WTC11 (cell line): ENCODE measurements around the gene GGNBP2.

Source experiments
- ATF3 ChIP-seq: sonication (generic); formaldehyde crosslinking; conservative IDR thresholded peaks from 2 replicates; pipeline ENCODE4 v1.8.1; 2022; ENCODE audit warnings: mild to moderate bottlenecking, missing genetic modification reagents
- CTCF ChIP-seq: fragments of 200-600 bp; IDR thresholded peaks from 2 replicates; pipeline ENCODE4 v1.8.0; 2022; ENCODE audit warnings: antibody characterized with exemption
- GABPB1 ChIP-seq: sonication (generic); formaldehyde crosslinking; IDR thresholded peaks from 2 replicates; pipeline ENCODE4 v1.8.1; 2023; ENCODE audit warnings: mild to moderate bottlenecking, missing genetic modification reagents
- MYBL2 ChIP-seq: sonication (generic); formaldehyde crosslinking; IDR thresholded peaks from 2 replicates; pipeline ENCODE4 v1.8.1; 2023; ENCODE audit warnings: mild to moderate bottlenecking, moderate library complexity, missing genetic modification reagents
- NFATC4 ChIP-seq: fragments of 250-450 bp; sonication (Bioruptor Pico); IDR thresholded peaks from 2 replicates; pipeline ENCODE4 v1.9.0; 2021; ENCODE audit warnings: mild to moderate bottlenecking
- NFE2L1 ChIP-seq: sonication (generic); formaldehyde crosslinking; IDR thresholded peaks from 2 replicates; pipeline ENCODE4 v1.8.1; 2023; ENCODE audit warnings: missing genetic modification reagents
- NR1H2 ChIP-seq: sonication (generic); formaldehyde crosslinking; IDR thresholded peaks from 2 replicates; pipeline ENCODE4 v1.9.0; 2021; ENCODE audit warnings: mild to moderate bottlenecking, moderate library complexity, missing genetic modification reagents
- TEAD4 ChIP-seq: sonication (generic); formaldehyde crosslinking; IDR thresholded peaks from 2 replicates; pipeline ENCODE4 v1.8.0; 2022; ENCODE audit warnings: mild to moderate bottlenecking, missing genetic modification reagents
- TP53 ChIP-seq: sonication (generic); formaldehyde crosslinking; IDR thresholded peaks from 2 replicates; pipeline ENCODE4 v1.8.1; 2023; ENCODE audit warnings: mild to moderate bottlenecking, missing genetic modification reagents
- ZNF232 ChIP-seq: sonication (generic); formaldehyde crosslinking; IDR thresholded peaks from 2 replicates; pipeline ENCODE4 v1.8.0; 2022; ENCODE audit warnings: mild to moderate bottlenecking, missing genetic modification reagents
- TF ChIP-seq, protein P1 (sequence below): sonication (generic); formaldehyde crosslinking; IDR thresholded peaks from 2 replicates; pipeline ENCODE4 v1.8.1; 2022; ENCODE audit warnings: low read depth, missing genetic modification reagents, borderline replicate concordance
- TF ChIP-seq, protein P2 (sequence below): fragments of 250-450 bp; sonication (Bioruptor Pico); IDR thresholded peaks from 2 replicates; pipeline ENCODE4 v2.1.2; 2022; ENCODE audit warnings: mild to moderate bottlenecking, moderate library complexity
- TF ChIP-seq, protein P3 (sequence below): sonication (generic); formaldehyde crosslinking; IDR thresholded peaks from 2 replicates; pipeline ENCODE4 v1.8.0; 2022; ENCODE audit warnings: mild to moderate bottlenecking, missing genetic modification reagents

- TF ChIP-seq, protein P1, sequence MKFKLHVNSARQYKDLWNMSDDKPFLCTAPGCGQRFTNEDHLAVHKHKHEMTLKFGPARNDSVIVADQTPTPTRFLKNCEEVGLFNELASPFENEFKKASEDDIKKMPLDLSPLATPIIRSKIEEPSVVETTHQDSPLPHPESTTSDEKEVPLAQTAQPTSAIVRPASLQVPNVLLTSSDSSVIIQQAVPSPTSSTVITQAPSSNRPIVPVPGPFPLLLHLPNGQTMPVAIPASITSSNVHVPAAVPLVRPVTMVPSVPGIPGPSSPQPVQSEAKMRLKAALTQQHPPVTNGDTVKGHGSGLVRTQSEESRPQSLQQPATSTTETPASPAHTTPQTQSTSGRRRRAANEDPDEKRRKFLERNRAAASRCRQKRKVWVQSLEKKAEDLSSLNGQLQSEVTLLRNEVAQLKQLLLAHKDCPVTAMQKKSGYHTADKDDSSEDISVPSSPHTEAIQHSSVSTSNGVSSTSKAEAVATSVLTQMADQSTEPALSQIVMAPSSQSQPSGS (CRISPR knock-in tag) = no peak
- TF ChIP-seq CTCF (no peak), NFATC4 (CRISPR knock-in tag) (peak; percentile 61; the same call in 1 of the 2 replicates), ZNF232 (CRISPR knock-in tag) (peak; percentile 77; the same call in 1 of the 2 replicates), MYBL2 (no peak; the same call in 1 of the 2 replicates), NR1H2 (CRISPR knock-in tag) (no peak), TP53 (CRISPR knock-in tag) (peak; percentile 68; the same call in 1 of the 2 replicates), ATF3 (CRISPR knock-in tag) (no peak), GABPB1 (CRISPR knock-in tag) (peak; percentile 41; the same call in 1 of the 2 replicates), NFE2L1 (CRISPR knock-in tag) (no peak), TEAD4 (0 out of 2 replicates have a peak, but pooled peaks have one; percentile 24)
- TF ChIP-seq, protein P2, sequence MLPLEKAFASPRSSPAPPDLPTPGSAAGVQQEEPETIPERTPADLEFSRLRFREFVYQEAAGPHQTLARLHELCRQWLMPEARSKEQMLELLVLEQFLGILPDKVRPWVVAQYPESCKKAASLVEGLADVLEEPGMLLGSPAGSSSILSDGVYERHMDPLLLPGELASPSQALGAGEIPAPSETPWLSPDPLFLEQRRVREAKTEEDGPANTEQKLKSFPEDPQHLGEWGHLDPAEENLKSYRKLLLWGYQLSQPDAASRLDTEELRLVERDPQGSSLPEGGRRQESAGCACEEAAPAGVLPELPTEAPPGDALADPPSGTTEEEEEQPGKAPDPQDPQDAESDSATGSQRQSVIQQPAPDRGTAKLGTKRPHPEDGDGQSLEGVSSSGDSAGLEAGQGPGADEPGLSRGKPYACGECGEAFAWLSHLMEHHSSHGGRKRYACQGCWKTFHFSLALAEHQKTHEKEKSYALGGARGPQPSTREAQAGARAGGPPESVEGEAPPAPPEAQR = no peak
- TF ChIP-seq, protein P3, sequence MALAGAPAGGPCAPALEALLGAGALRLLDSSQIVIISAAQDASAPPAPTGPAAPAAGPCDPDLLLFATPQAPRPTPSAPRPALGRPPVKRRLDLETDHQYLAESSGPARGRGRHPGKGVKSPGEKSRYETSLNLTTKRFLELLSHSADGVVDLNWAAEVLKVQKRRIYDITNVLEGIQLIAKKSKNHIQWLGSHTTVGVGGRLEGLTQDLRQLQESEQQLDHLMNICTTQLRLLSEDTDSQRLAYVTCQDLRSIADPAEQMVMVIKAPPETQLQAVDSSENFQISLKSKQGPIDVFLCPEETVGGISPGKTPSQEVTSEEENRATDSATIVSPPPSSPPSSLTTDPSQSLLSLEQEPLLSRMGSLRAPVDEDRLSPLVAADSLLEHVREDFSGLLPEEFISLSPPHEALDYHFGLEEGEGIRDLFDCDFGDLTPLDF = no peak
These were observed 56.7 kb downstream of the GGNBP2 start, which contains the start of gene MRM1 for GRCh38 chr17:36601303-36602029.
